ENCODE measurements around the gene RALB. TPM values are rescaled to one million over a fixed set of nuclear protein-coding genes. Genes with fewer than 3 reads are reported as not detected.

RALB gene
- polyA plus RNA-seq, 1 donor from 2014 or later = 81.7 TPM

Other genes starting within 250 kb of the RALB start
- gene EPB41L5, start 239.8 kb upstream of the RALB start, polyA plus RNA-seq = 3.9 TPM
- 29.1 TPM for gene TMEM185B, start 29.5 kb upstream of the RALB start, polyA plus RNA-seq
- gene INHBB, start 93.3 kb downstream of the RALB start, polyA plus RNA-seq = not detected